Measurements from ENCODE around the gene HTR7. TPM values are rescaled to one million over a fixed set of nuclear protein-coding genes. Genes with fewer than 3 reads are reported as not detected.
"Not testable (repeated sequence)": the region's sequence is repeated elsewhere in the genome, so short reads cannot be mapped to it uniquely, and the experiment has no call there.

Gene HTR7
- total RNA-seq, 1 donor from 2014 or later: not detected

DNA sequence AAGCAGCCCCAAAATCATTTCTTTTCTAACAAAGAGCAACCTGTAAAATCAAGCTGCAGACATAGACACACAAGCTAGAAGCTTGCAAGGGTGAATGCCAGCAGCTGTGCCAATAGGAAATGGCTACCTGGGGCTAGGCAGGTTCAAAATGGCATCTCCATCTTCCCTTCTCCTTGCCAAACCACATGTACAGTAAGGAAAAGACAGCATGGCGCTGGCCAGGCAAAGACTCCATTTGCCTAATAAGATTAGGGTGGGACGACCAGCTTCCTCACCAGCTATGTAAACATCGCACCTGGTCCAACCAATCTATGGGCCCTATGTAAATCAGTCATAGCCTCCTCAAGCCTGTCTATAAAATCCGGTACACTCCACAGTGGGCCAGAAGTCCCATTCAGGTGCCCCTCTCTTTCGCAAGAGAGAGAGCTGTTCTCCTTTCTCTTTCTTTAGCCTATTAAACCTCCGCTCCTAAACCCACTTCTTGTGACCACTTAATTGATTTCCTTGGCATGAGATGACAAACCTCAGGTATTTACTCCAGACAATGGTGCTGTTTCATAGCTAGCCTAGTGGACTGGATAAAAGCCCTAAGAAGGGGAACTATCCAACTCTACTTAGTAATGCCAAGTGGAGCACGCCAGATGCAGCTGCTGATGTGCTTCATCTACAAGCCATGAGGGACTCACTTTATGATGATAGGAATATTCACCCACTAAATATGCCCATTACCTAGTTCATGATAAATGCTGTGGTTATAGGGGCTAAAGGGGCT is 44.1 kb downstream of the HTR7 start:
- intact Hi-C loops (cut with micrococcal nuclease): no loop called here
- DNase-seq (no peak), ATAC-seq (no peak)

DNA sequence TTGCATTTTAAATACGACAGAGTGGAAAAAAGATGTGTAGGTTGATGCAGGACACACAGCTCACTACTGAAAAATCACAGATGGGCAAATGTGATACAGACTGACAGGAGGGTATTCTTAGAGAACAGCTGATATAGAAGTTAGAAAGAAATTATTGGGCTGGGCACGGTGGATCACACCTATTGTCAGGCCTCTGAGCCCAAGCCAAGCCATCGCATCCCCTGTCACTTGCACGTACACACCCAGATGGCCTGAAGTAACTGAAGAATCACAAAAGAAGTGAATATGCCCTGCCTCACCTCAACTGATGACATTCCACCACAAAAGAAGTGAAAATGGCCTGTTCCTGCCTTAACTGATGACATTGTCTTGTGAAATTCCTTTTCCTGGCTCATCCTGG is 50.7 kb downstream of the HTR7 start:
- DNase-seq; intact Hi-C loops (cut with micrococcal nuclease); ATAC-seq: not testable (repeated sequence)

DNA sequence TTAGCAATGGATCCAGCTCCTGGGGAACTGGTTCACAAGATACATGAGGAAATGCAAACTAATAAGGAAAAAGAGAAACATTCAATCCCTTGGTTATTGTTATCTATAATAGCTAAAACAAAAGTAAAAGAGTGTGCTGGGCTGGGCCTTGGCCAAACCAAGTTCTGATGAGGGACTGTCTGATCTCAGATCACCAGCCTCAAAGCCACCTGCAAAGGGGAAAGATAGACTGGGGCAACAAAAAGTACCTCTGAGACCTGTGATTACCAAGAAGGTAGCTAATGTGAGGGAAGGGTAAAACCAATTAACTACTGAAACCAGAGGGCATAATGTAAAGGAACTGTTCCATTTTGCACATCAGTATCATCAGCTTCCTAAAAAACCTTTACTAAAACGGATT is 51.2 kb downstream of the HTR7 start:
- intact Hi-C loops (cut with micrococcal nuclease): no loop called here
- ATAC-seq (no peak), DNase-seq (no peak)

DNA sequence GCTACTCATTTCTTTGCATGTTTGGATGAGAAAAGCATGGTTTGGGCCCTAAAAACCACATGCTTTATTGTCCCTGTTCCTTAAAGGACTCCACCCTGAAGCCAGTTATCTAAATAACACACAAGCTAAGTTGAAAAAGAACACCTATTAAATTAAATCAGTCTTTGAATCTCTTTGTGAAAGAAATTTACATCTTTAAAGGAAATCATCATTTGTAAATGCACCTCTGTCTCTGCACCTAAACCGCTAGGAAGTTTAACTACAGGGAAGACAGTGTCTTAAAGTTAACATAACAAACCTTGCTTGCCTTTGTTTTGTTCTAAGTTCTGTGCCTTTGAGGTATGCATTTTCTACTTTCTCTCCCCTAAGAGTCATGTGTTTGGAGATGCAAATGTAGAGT is 52.6 kb downstream of the HTR7 start:
- intact Hi-C loops (cut with micrococcal nuclease): no loop called here
- ATAC-seq (no peak), DNase-seq (no peak)

DNA sequence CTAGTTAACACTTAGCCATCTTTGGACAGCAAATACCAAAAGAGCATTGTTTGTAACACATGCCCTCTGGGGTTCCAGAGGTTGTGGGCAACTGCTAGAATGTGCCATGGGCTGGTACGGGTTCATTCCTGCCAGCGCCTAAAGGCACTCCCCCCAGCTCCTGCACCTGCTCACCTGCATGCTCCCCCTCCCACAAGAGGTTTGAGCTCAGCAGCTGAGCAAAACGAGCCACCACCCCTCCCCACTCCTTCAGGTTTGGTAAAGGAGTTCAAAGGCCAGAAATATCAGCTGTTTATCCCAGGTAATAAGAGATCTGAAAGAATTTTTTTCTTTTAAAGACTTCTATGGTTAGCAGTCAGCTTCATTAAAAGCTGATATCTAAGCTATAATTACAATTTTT is 53.5 kb downstream of the HTR7 start:
- intact Hi-C loops (cut with micrococcal nuclease): no loop called here
- DNase-seq (no peak), ATAC-seq (no peak)

DNA sequence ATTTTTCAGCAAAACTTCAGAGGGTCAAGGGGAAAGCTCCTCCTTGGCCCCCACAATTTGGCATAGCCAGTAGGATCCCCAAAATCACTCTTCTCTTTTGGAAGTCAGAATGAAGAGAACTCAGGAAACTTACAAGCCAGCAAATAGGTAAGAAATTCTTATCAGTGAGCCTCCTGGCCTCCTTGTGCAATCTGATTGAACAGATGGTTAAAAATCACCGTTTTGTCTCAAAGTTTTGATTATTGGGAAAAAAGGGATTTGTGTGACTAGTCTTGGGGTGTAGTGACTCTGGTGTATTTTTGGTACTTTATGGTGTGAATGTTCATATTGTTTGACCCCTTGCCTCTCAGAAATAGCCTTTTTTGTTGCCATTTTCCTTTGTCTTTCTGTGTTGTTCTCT is 56.2 kb downstream of the HTR7 start:
- ATAC-seq (no peak), DNase-seq (no peak)
- intact Hi-C loops (cut with micrococcal nuclease): no loop called here

DNA sequence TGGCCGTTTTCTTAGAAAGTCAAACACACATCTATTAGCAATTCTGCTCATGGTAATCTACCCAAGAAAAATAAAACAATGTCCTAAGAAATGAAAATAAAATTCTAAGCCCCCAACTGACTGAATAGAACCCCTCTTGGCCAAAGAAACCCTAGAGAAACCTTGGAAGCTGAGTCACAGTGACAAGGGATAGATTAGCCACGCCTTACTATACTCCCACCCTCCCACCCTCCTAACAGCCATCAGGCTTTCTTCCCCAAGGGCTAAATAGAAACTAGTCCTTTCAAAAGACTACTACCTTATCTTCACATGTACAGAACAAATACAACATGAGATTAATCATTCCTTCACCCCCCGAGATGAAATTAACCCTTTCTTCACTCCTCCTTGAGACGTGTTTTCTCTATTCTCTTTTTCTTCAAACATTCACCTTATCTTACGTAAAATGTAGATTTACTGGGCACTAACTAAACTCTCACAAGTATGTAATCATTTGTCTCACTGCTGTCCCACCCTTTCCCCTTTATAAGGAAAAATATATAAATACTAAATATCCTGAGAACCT is 57.5 kb downstream of the HTR7 start:
- no peak for DNase-seq
- ATAC-seq: no peak
- intact Hi-C loops (cut with micrococcal nuclease): no loop called here

DNA sequence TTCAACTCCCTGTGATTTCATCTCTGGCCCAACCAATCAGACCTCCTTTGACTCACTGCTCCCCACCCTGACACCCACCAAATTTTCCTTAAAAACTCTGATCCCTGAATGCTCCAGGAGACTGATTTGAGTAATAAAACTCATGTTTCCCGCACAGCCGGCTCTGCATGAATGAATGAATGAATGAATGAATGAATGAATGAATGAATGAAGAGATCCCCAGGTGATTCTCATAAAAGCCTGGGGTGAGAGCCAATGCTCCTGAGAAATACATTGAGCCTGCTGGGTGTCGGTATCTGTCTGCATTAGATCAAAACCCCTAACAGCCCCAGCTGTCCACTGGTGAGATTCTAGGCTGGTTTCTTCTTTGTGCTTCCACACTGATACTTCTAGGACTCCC is 58.7 kb downstream of the HTR7 start:
- intact Hi-C loops (cut with micrococcal nuclease): no loop called here
- DNase-seq: no peak
- ATAC-seq: no peak

DNA sequence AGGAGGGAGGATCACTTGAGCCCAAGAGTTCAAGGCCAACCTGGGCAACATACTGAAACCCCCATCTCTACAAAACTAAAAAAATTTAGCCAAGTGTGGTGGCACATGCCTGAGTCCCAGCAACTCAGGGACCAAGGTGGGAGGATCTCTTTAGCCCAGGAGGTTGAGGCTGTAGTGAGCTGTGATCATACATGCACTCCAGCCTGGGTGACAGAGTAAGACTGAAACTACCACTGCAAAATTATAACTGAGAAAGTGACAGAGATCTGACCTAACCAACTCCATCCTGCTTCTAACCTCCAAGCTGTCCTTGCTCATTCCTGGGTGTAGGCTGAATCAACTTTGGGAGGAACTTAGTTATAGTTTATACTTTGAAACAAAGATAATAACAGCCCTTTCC is 59.4 kb downstream of the HTR7 start:
- DNase-seq: no peak
- intact Hi-C loops (cut with micrococcal nuclease): no loop called here
- ATAC-seq: no peak

DNA sequence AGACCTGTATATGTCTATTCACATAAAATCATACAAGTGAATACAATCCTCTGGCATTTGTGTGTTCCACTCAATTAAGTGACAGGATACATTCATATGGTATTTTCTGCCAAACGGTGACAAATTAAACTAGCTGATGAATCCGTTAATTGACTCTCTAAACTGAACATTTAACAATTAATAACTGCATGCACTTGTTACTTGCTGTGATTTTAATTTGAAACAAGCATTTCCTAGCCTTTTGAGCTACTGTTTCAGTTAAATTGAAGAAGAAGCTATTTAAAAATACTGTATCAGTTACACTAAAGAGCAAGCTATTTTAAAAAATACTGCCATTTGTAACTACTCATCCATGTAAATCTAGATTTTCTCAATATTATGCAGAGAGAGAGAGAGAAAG is 67.4 kb downstream of the HTR7 start:
- DNase-seq (no peak), ATAC-seq (no peak)
- intact Hi-C loops (cut with micrococcal nuclease): no loop called here

DNA sequence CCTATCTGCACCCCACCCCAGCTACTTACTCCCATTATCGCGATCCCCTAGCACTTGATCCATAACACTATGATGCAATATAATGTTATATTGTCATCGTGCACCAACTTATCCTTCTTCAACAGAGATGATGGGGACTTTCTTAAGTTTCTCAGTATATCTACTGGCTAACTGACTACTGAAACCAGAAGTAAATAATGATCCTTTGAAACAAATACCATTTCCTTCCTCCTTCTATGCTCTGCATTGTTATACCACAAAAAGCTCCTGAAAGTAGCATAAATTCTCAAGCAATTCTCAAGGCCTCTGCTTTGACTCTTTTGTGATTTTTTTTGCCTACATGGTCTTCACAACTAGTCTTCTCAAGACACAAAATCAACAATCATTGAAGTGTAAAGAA is 68.9 kb downstream of the HTR7 start:
- DNase-seq: no peak
- ATAC-seq: no peak
- intact Hi-C loops (cut with micrococcal nuclease): loop anchor here (10.0 kb wide), 1 partner anchor 994 kb away; no protein-coding TSS in a partner anchor

DNA sequence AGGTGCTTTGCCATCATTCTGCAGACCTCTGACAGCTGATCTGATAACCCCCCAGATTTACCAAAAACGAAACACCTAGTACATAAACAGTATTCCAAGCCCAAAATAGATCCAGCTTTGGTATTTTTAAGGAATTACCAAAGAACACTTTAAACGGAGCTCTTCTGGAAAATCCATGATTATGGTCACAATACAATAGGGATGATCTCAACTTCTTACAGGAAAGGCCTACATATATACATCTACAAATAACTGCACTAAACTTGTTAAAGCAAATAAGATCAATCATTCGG is 69.7 kb downstream of the HTR7 start:
- no peak for ATAC-seq
- no peak for DNase-seq
- intact Hi-C loops (cut with micrococcal nuclease): loop anchor here (10.0 kb wide), 1 partner anchor 993 kb away; no protein-coding TSS in a partner anchor

DNA sequence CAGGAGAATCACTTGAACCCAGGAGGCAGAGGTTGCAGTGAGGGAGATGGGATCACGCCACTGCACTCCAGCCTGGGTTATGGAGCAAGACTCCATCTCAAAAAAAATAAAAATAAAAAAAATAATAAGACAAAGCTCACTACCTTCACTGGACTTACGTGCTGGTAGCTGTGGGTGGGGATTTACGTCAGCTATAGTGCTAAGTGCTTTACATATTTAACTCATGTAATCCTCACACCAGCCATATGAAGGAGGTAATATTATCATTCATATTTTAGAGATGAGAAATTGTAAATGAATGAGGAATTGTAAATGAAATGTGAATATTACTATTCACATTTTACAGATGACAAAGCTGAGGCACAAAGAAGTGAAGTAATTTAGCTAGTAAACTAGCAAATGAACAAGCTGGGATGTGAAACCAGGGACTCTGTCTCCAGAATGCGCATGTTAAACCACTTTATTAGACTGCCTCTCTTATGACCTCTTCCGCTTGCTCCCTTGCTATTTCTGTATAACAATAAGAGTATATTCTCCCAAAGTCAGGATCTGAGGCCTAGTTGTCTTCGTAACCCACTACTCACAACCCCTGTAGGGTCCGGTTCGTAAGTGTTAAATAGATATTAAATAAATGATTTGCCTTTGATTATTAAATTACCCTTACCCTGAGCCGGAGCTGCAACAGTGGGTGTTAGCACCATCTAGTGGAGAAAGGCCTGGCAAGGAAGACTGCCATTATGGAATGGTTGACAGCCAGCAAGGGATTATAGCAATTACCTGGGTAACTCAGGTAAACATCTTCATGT is 70.2 kb downstream of the HTR7 start:
- DNase-seq (no peak), ATAC-seq (peak; percentile 36)
- intact Hi-C loops (cut with micrococcal nuclease): loop anchor here (10.0 kb wide), 1 partner anchor 993 kb away; no protein-coding TSS in a partner anchor

DNA sequence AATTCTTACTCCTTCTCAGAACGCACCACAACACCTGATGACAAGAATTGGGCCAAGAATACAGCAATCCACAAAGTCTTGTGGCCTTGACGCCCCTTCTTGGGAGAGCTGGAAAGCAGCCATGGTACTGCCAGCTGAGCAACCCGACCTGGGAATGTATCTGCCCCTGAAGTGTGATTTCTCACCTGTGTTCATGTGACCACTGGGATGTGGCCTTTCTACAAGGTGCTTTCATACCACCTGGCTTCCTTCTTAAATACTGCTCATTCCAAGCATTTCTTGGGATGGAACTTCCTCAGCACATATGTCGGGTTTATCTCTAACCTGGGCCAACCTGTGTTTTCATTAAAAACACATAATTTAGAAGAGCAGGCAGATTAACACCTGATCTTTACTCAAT is 72.1 kb downstream of the HTR7 start:
- intact Hi-C loops (cut with micrococcal nuclease): loop anchor here (10.0 kb wide), 1 partner anchor 991 kb away; no protein-coding TSS in a partner anchor
- ATAC-seq (no peak), DNase-seq (no peak)

DNA sequence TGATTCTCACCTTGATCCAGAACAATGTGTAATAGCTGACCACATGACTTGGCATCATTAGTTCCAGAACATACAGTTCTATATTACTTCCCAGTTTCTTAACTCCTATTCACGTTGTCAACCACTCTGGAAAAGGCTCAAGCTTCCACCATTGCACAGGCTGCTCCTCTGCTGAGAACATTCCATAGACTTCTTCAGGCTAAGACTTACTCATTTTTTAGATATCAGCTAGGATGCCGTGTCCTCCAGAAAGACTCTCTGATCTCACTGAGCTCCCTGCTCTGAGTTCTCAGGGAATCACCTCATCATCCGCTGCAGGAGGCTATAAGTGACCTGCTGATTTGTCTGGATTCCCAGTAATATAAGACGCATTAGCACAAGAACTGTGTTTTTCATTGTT is 73.1 kb downstream of the HTR7 start:
- no peak for DNase-seq
- no peak for ATAC-seq
- intact Hi-C loops (cut with micrococcal nuclease): loop anchor here (10.0 kb wide), 1 partner anchor 990 kb away; no protein-coding TSS in a partner anchor

DNA sequence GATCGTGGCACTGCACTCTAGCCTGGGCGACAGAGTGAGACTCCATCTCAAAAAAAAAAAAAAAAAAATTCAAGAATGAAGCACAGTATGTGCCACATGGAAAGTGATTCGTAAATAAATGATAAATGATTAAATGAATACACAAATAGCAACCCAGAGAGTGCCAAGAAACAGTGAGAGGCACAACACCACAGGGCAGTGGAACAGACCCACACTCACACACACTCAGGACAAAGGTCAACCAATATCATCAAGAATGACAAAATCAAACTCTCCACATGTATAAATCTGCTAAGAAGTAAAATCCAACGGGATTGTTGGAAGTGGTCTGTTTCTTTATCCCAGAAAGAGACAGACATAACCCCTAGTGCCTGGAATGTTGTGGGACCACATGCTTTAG is 77.4 kb downstream of the HTR7 start:
- ATAC-seq (no peak), DNase-seq (no peak)

DNA sequence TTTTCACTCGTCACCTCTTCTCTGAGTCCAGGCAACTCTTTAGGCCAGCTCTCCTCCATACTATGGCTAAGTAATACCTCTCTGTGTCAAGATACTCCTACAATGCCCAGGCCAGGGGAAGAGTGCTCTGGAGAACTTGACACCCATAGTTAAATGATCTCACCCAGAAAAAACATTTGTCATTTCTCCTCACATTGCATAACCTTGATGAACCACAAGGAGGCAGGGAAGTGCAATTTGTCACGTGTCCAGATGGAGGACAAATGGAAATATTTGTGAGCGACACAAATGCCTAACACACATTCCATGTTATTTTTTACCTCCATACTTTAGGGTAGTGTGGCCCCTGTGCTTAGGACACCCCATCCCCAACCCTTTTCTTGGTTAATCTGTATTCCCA is 78.3 kb downstream of the HTR7 start:
- intact Hi-C loops (cut with micrococcal nuclease): no loop called here
- ATAC-seq (no peak), DNase-seq (no peak)

More for the DNA sequence above, 77.4 kb downstream of the HTR7 start:
- intact Hi-C loops (cut with micrococcal nuclease): loop anchor here (10.0 kb wide), 1 partner anchor 986 kb away; no protein-coding TSS in a partner anchor

DNA sequence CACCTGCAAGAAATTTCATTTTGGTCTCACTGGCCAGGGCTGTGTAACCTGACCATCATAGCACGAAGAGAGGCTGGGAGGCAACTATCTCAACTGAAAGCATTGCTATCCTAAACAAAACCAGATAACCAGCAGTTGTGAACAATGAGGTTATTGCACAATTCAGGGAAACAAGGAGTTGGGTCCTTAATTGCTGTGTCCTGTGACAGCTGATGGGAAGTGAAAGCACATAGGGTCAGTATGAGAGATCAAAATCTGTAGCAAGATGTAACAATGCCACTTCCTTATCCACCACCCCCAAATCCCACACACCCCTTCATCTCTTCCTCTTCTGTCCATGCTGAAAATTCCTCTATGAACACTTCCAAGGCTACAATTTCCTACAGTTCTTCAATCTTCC is 80.2 kb downstream of the HTR7 start:
- DNase-seq (no peak), ATAC-seq (peak; percentile 58)
- intact Hi-C loops (cut with micrococcal nuclease): no loop called here

DNA sequence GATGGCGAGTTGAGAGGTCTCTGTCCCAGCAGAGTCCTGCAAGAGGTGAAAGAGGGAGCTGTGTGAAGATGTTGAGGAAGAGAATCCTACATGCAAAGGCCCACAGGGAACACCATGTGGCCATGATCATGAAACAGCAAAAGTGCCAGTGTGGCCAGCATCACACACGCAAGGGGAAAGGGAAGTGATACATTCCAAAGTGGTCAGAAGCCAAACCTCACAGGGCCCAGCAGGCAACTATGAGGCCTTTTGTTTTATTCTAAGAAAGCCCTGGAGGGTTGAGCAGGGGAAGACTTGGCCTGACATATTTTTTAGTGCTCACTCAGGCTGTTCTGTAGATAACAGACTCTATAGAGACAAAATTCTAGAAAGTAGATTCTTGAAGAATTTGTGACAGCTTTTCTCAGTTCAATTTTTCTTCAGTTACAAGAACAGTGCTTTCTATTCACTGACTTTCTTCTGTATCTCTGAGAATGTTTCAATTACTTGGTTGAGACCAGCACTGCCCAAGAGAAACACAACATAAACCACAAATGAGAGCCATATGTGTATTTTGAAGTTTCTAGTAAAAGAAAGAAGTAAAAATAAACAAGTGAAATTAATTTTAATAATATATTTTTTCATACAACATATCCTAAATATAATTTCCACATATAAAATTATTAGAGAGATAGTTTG is 82.3 kb downstream of the HTR7 start:
- intact Hi-C loops (cut with micrococcal nuclease): no loop called here

More for the DNA sequence above, 82.3 kb downstream of the HTR7 start:
- DNase-seq (no peak), ATAC-seq (peak; percentile 33)
